Tibial nerve (tissue), 4 donors: ENCODE measurements around the gene EYS. TPM values are rescaled to one million over a fixed set of nuclear protein-coding genes. Genes with fewer than 3 reads are reported as not detected.

Source experiments
- DNase-seq, 2 donors: peaks; one replicate each; pipeline ENCODE4 v3.0.0-alpha.2; 2019; ENCODE audit warnings: low spot score in 2 of 2
- H3K27ac ChIP-seq, 4 donors: fragments of 200-600 bp; sonication (generic) in 3 of 4; one replicate each; pipeline ENCODE4 v1.5.1; 2017 to 2019; ENCODE audit warnings: mild to moderate bottlenecking in 1 of 4
- H3K27me3 ChIP-seq, 2 donors: fragments of 200-600 bp; sonication (generic) in 1 of 2; one replicate each; pipeline versions ENCODE4 v1.5.1 to v1.6.0; 2017 to 2019
- H3K36me3 ChIP-seq, 3 donors: fragments of 200-600 bp; sonication (generic); one replicate each; pipeline ENCODE4 v1.5.1; 2018 to 2019
- H3K4me1 ChIP-seq, 4 donors: fragments of 200-600 bp; sonication (generic) in 3 of 4; one replicate each; pipeline ENCODE4 v1.5.1; 2017 to 2019
- H3K4me3 ChIP-seq, 4 donors: fragments of 200-600 bp; sonication (generic) in 3 of 4; one replicate each; pipeline ENCODE4 v1.5.1; 2017 to 2019; ENCODE audit warnings: mild to moderate bottlenecking in 1 of 4, moderate library complexity in 1 of 4
- H3K9me3 ChIP-seq, 4 donors: fragments of 200-600 bp; sonication (generic) in 3 of 4; one replicate each; pipeline ENCODE4 v1.5.1; 2017 to 2019
- CTCF ChIP-seq, 5 experiments: fragments of 200-600 bp in 3 of 5; fragments of 450-650 bp in 2 of 5; sonication (generic) in 3 of 5; IDR thresholded peaks; one replicate each; pipeline ENCODE4 v1.5.1; 2016 to 2019; ENCODE audit warnings: antibody characterized with exemption in 5 of 5, mild to moderate bottlenecking in 3 of 5, moderate library complexity in 2 of 5
- EP300 ChIP-seq, 2 donors: sonication (generic); formaldehyde crosslinking; IDR thresholded peaks; one replicate each; pipeline ENCODE4 v1.6.1; 2017; ENCODE audit warnings: antibody characterized with exemption in 2 of 2, mild to moderate bottlenecking in 1 of 2
- POLR2A ChIP-seq, 2 donors: fragments of 450-650 bp; IDR thresholded peaks; one replicate each; pipeline ENCODE4 v1.6.1; 2017; ENCODE audit warnings: antibody characterized with exemption in 2 of 2, mild to moderate bottlenecking in 2 of 2, moderate library complexity in 2 of 2
- WGBS, 2 donors: methylation state at CpG; one replicate each; pipeline ENCODE4 v1.1.5; 2018; 5-methylcytosine and 5-hydroxymethylcytosine counted together
- total RNA-seq, 4 donors: library from RNA; depleted of rRNA; stranded (reverse); fragments of >200 nt; gene quantifications; one replicate each; pipeline ENCODE4 v1.1.0, GENCODE V29; 2016

EYS gene
- total RNA-seq, 4 donors from 2014 or later: under 0.01 to 4.5 (median 0.39) TPM; not detected in 1

GRCh38 chr6:64334636-64335035 is 1372.4 kb downstream of the EYS start:
- Histone ChIP-seq H3K4me1 (no peaks in the 10 kb centered on the region), H3K9me3 (peaks cover 0 to 6% (median 0%) of the 10 kb centered on the region in 4 donors), H3K27me3 (no peaks in the 10 kb centered on the region), H3K36me3 (no peaks in the 10 kb centered on the region), H3K4me3 (no peak overlapping the region), H3K27ac (no peak overlapping the region)
- 95 to 100% methylated on average over 1 of the region's 1 CpG for WGBS, 2 donors
- no peak for DNase-seq
- no peak for TF ChIP-seq POLR2A (IDR thresholded peaks at IDR 0.05)
- TF ChIP-seq EP300 (IDR thresholded peaks at IDR 0.05): no peak
- no peak for TF ChIP-seq CTCF (IDR thresholded peaks at IDR 0.05)

- TF ChIP-seq CTCF (IDR thresholded peaks at IDR 0.05): peak in 4 of 5 experiments; percentile 28 to 40 (median 32)
- no peak for TF ChIP-seq EP300 (IDR thresholded peaks at IDR 0.05)
- no peaks in the 10 kb centered on the region for H3K36me3 ChIP-seq
- no peaks in the 10 kb centered on the region for H3K9me3 ChIP-seq
- no peaks in the 10 kb centered on the region for H3K4me1 ChIP-seq
- no peak overlapping the region for H3K4me3 ChIP-seq
- peak; percentile 19 to 62 for DNase-seq
- H3K27me3 ChIP-seq: no peaks in the 10 kb centered on the region
- WGBS, 2 donors: 14 to 25% methylated on average over 4 to 5 of the region's 5 CpGs
- H3K27ac ChIP-seq: no peak overlapping the region
Observed at GRCh38 chr6:64330694-64331307, 1376.2 kb downstream of the EYS start.

GRCh38 chr6:64326939-64327338 is 1380.1 kb downstream of the EYS start:
- WGBS, 2 donors: 89 to 93% methylated on average over 8 of the region's 8 CpGs
- TF ChIP-seq CTCF (IDR thresholded peaks at IDR 0.05): no peak
- TF ChIP-seq EP300 (IDR thresholded peaks at IDR 0.05): no peak
- TF ChIP-seq POLR2A (IDR thresholded peaks at IDR 0.05): no peak
- H3K4me1 ChIP-seq: no peaks in the 10 kb centered on the region

GRCh38 chr6:64325093-64325492 is 1381.9 kb downstream of the EYS start:
- TF ChIP-seq CTCF (IDR thresholded peaks at IDR 0.05) (no peak), POLR2A (IDR thresholded peaks at IDR 0.05) (no peak), EP300 (IDR thresholded peaks at IDR 0.05) (no peak)
- DNase-seq: no peak
- Histone ChIP-seq H3K36me3 (no peaks in the 10 kb centered on the region), H3K27ac (no peak overlapping the region), H3K9me3 (no peaks in the 10 kb centered on the region), H3K4me1 (no peaks in the 10 kb centered on the region), H3K27me3 (no peaks in the 10 kb centered on the region), H3K4me3 (no peak overlapping the region)
- 47 to 55% methylated on average over 2 of the region's 2 CpGs for WGBS, 2 donors

More at GRCh38 chr6:64326939-64327338, 1380.1 kb downstream of the EYS start:
- DNase-seq: no peak
- no peaks in the 10 kb centered on the region for H3K9me3 ChIP-seq
- no peaks in the 10 kb centered on the region for H3K36me3 ChIP-seq
- no peak overlapping the region for H3K4me3 ChIP-seq
- H3K27ac ChIP-seq: no peak overlapping the region
- H3K27me3 ChIP-seq: no peaks in the 10 kb centered on the region

- no peak overlapping the region for H3K4me3 ChIP-seq
Observed at GRCh38 chr6:64310214-64310613, 1396.8 kb downstream of the EYS start.

More at GRCh38 chr6:64310214-64310613, 1396.8 kb downstream of the EYS start:
- TF ChIP-seq EP300 (IDR thresholded peaks at IDR 0.05) (no peak), CTCF (IDR thresholded peaks at IDR 0.05) (no peak), POLR2A (IDR thresholded peaks at IDR 0.05) (no peak)
- H3K27ac ChIP-seq: no peak overlapping the region
- H3K36me3 ChIP-seq: no peaks in the 10 kb centered on the region
- no peak for DNase-seq
- H3K27me3 ChIP-seq: no peaks in the 10 kb centered on the region
- H3K4me1 ChIP-seq: no peaks in the 10 kb centered on the region
- peaks cover 0 to 10% (median 0%) of the 10 kb centered on the region in 4 donors for H3K9me3 ChIP-seq
